ENCODE data around the gene RHBDD1.

RHBDD1 gene

DNA sequence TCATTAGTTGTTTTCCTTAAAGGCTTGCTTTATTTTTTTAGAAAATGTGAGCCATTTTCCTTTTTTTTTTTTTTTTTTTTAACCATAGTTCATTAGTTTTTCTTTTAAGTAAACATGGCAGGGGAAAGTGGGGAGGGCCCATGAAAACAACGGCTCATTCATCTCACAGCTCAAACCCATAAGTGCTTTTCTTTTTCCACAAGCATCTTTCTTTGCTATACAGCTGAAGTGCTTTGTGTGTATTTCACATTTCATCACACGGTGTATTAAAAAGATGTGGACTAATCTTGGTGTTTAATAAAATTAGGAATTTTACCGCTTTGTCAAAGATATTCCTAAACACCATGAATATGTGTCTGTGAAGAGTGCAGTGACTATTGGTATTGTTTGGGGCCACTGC, 41.6 kb downstream of the RHBDD1 start:
- H3K4me3 ChIP-seq (ENCODE audit: low read depth, low read length), result no peak overlapping the region
- TF ChIP-seq, protein P1, sequence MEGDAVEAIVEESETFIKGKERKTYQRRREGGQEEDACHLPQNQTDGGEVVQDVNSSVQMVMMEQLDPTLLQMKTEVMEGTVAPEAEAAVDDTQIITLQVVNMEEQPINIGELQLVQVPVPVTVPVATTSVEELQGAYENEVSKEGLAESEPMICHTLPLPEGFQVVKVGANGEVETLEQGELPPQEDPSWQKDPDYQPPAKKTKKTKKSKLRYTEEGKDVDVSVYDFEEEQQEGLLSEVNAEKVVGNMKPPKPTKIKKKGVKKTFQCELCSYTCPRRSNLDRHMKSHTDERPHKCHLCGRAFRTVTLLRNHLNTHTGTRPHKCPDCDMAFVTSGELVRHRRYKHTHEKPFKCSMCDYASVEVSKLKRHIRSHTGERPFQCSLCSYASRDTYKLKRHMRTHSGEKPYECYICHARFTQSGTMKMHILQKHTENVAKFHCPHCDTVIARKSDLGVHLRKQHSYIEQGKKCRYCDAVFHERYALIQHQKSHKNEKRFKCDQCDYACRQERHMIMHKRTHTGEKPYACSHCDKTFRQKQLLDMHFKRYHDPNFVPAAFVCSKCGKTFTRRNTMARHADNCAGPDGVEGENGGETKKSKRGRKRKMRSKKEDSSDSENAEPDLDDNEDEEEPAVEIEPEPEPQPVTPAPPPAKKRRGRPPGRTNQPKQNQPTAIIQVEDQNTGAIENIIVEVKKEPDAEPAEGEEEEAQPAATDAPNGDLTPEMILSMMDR (IDR thresholded peaks at IDR 0.05; ENCODE audit: low read depth, low read length), result no peak
- in situ Hi-C loops (cut with HindIII; ENCODE audit: low sequenced_read_pairs), result no loop called here
- DNase-seq (ENCODE audit: low read depth, low spot score), result no peak

DNA sequence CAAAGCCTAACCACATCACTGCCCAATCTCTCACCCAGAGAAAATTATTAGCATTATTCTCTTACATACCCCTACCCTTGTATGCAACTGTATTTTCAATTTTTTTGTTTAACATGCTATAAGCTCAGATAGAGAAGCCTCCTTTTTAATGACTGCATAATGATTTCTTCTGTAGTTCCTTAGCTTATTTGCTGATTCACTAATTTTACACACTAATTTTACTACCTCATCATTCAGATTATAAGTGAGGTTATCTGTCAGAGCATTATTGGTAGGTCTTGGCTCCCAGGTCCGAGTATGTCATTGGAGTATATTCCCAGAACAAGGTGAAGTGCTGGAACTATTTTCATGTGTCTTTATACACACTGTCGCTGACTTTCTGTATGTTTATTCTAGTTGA, 45.4 kb downstream of the RHBDD1 start:
- TF ChIP-seq, protein P1 (IDR thresholded peaks at IDR 0.05; ENCODE audit: low read depth, low read length), result no peak
- no peak overlapping the region for H3K4me3 ChIP-seq (ENCODE audit: low read depth, low read length)
- DNase-seq (ENCODE audit: low read depth, low spot score), result no peak
- in situ Hi-C loops (cut with HindIII; ENCODE audit: low sequenced_read_pairs), result no loop called here

DNA sequence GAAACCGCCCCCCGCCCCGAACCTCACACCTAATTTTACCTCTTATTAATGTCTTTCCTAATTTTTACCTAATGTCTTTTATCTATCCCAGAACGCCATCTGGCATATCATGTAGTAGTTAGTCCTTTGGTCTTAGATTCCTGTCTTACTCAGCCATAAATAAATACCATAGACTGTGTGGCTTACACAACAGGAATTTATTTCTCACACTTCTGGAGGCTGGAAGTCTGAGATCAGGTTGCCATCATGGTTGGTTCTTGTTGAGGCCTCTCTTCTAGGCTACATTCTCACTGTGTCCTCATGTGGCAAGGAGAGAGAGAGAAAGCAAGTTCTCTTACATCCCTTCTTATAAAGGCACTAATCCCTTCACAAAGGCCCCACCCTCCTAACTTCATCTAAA, 46.8 kb downstream of the RHBDD1 start:
- no peak for DNase-seq (ENCODE audit: low read depth, low spot score)
- TF ChIP-seq, protein P1 (IDR thresholded peaks at IDR 0.05; ENCODE audit: low read depth, low read length), result no peak
- in situ Hi-C loops (cut with HindIII; ENCODE audit: low sequenced_read_pairs), result no loop called here
- no peak overlapping the region for H3K4me3 ChIP-seq (ENCODE audit: low read depth, low read length)

DNA sequence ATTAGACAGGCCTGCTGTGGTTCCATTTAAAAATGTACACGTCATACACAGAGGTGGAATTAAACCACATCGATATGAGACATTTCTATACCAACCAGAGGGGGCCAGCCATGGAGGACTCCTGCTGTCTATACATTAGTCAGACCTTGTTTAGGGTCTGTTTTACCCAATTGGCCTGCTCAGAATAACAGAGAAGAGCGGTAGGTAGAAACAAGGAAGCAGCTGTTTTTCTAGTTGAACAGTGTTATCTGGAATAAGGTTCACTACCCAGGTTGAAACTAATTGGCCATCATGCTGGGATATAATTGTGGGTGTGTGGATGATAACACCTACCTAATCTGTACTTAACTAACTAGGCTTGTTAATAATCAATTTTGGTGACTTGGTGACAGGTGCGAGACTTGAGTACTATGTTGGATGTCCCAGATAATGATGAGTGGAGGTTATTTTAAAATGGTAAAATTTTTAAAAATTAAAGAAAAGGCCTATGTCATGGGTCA, 47.5 kb downstream of the RHBDD1 start:
- in situ Hi-C loops (cut with HindIII; ENCODE audit: low sequenced_read_pairs), result no loop called here
- H3K4me3 ChIP-seq (ENCODE audit: low read depth, low read length), result no peak overlapping the region
- no peak for DNase-seq (ENCODE audit: low read depth, low spot score)
- TF ChIP-seq, protein P1 (IDR thresholded peaks at IDR 0.05; ENCODE audit: low read depth, low read length), result no peak

DNA sequence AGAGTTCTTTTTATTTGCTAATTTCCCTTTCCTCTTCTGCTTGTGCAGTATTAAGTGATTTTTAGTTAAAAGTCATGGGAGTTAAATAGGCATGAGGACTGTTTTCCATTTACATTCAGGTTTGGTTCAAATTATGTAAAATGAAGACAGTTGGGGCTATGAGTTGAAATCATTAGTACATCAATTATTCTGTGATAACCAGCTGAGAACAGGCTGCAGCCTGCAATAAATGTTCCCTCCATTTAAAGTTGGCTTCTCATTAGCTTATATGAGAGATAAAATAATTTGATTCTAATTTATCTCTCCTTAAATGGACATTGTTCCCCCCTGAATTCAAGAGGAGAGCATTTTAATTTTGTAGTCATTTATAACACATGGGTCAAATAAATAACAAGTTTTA, 48.3 kb downstream of the RHBDD1 start:
- TF ChIP-seq, protein P1 (IDR thresholded peaks at IDR 0.05; ENCODE audit: low read depth, low read length), result no peak
- no peak for DNase-seq (ENCODE audit: low read depth, low spot score)
- no peak overlapping the region for H3K4me3 ChIP-seq (ENCODE audit: low read depth, low read length)
- in situ Hi-C loops (cut with HindIII; ENCODE audit: low sequenced_read_pairs), result no loop called here

DNA sequence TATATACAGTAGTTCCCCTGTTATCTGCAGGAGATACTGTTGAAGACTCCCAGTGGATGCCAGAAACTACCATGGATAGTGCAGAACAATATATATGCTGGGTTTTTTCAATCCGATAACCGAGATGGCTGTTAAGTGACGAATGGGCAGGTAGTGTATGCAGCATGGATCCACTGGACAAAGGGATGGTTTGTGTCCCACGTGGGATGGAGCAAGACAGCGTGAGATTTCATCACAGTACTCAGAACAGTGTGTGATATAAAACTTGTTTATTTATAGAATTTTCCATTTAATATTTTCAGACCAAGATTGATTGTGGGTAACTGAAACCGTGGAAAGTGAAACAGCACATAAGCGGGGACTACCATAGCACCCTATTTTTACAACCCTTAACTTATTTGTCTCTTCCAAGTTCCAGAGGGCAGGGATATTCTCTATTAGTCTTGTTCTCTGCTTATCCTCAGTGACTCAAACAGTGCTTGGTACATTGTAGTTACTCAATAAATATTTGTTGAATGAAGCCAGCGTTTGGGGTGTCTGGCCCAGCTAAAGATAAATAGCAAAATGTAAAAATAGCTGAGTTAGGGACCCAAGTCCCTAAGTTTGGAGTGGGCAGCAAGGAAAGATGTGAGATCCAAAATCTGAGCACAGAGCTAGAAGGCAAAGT, 50.0 kb downstream of the RHBDD1 start:
- in situ Hi-C loops (cut with HindIII; ENCODE audit: low sequenced_read_pairs), result no loop called here
- TF ChIP-seq, protein P1 (IDR thresholded peaks at IDR 0.05; ENCODE audit: low read depth, low read length), result no peak
- DNase-seq (ENCODE audit: low read depth, low spot score), result no peak

More for the DNA sequence above, 50.0 kb downstream of the RHBDD1 start:
- no peak overlapping the region for H3K4me3 ChIP-seq (ENCODE audit: low read depth, low read length)
